Panc1 (cell line): ENCODE data around the gene TMEM161A. TPM values are rescaled to one million over a fixed set of nuclear protein-coding genes. Genes with fewer than 3 reads are reported as not detected.
A peak's percentile ranks its signal among the peaks of the same experiment; 100 is the strongest.

Experiments
- ATAC-seq: fragments of 200-7000 bp; cut with Tn5 transposase; 2 replicates; pipeline ENCODE4 v1.9.1; 2020; ENCODE audit warnings: mild to moderate bottlenecking, moderate library complexity
- BruUV-seq: library from RNA; stranded (reverse); fragments of 400-500 nt; replicated peaks from 2 replicates; lab custom pipeline; 2021; lab: Mats Ljungman, UMichigan
- CTCF ChIA-PET: fragments of 300-600 bp; sonication (Branson Sonifier 250); formaldehyde crosslinking; loops from one replicate; lab custom pipeline; 2022; ENCODE audit warnings: antibody characterized with exemption; lab: Charles Lee
- POLR2A ChIA-PET: fragments of 300-600 bp; sonication (Branson Sonifier 250); formaldehyde crosslinking; loops from one replicate; lab custom pipeline; 2022; ENCODE audit warnings: antibody characterized with exemption; lab: Charles Lee
- DNase-seq: peaks from one replicate; pipeline ENCODE4 v3.0.0-alpha.2; 2010; ENCODE audit warnings: low read depth, low spot score
- H3K27ac ChIP-seq: 2 replicates; pipeline ENCODE4 v1.5.1; 2011; ENCODE audit warnings: mild to moderate bottlenecking, low read length, inconsistent platforms
- H3K27me3 ChIP-seq: fragments of 200-500 bp; sonication (Bioruptor generic); 2 replicates; pipeline ENCODE4 v1.6.0; 2014; ENCODE audit warnings: low read length, inconsistent platforms; ENCODE audit not compliant: control insufficient read depth, insufficient read depth
- H3K36me3 ChIP-seq: fragments of 200-500 bp; sonication (Bioruptor generic); 2 replicates; pipeline ENCODE4 v1.5.1; 2014; ENCODE audit warnings: inconsistent platforms, mild to moderate bottlenecking, low read length, moderate library complexity; ENCODE audit not compliant: control insufficient read depth, insufficient read depth
- H3K4me1 ChIP-seq: 2 replicates; pipeline ENCODE4 v1.5.1; 2011; ENCODE audit warnings: inconsistent platforms, mild to moderate bottlenecking, low read length, moderate library complexity; ENCODE audit not compliant: control insufficient read depth, insufficient read depth
- H3K4me3 ChIP-seq, 2 experiments: 2 replicates each; pipeline ENCODE4 v1.5.1; 2011 to 2012; ENCODE audit warnings: low read depth in 2 of 2, low read length in 2 of 2, mild to moderate bottlenecking in 2 of 2, inconsistent platforms in 1 of 2, moderate library complexity in 1 of 2
- H3K9me3 ChIP-seq: fragments of 200-500 bp; sonication (Bioruptor generic); 2 replicates; pipeline ENCODE4 v1.5.1; 2014; ENCODE audit warnings: low read depth, mild to moderate bottlenecking, inconsistent platforms, low read length, moderate library complexity; ENCODE audit not compliant: control insufficient read depth, insufficient read depth
- POLR2AphosphoS5 ChIP-seq: IDR thresholded peaks from 2 replicates; pipeline ENCODE4 v1.6.1; 2012; ENCODE audit warnings: mild to moderate bottlenecking, low read depth, low read length, moderate library complexity
- SIN3A ChIP-seq: IDR thresholded peaks from 2 replicates; pipeline ENCODE4 v1.6.1; 2012; ENCODE audit warnings: low read depth, mild to moderate bottlenecking, low read length, moderate library complexity, borderline replicate concordance; ENCODE audit not compliant: insufficient read depth
- TCF7L2 ChIP-seq: IDR thresholded peaks from 2 replicates; pipeline ENCODE4 v1.6.1; 2011; ENCODE audit warnings: mild to moderate bottlenecking, low read depth, low read length, inconsistent platforms
- in situ Hi-C: cut with HindIII; loops from 2 replicates; pipeline ENCODE4 v1.10.0; 2016; ENCODE audit warnings: low sequenced_read_pairs, low pct_unique_long_range_greater_than_20kb
- intact Hi-C: fragments of 100-400 bp; cut with micrococcal nuclease; formaldehyde crosslinking; loops from one replicate; pipeline ENCODE4 v1.10.0; 2022; ENCODE audit not compliant: unreplicated experiment
- total RNA-seq: library from RNA; stranded (reverse); gene quantifications from one replicate; pipeline ENCODE4 v1.2.1, GENCODE V29; 2021; ENCODE audit not compliant: unreplicated experiment
- TF ChIP-seq, protein P1 (sequence below), 2 experiments: IDR thresholded peaks; 2 replicates each; pipeline ENCODE4 v1.6.1; 2011 to 2012; ENCODE audit warnings: low read depth in 2 of 2, control low read depth in 1 of 2, low read length in 1 of 2, mild to moderate bottlenecking in 1 of 2, moderate library complexity in 1 of 2; ENCODE audit not compliant: insufficient read depth in 1 of 2
- TF ChIP-seq, protein P2 (sequence below): fragments of 450-650 bp; IDR thresholded peaks from 2 replicates; pipeline ENCODE4 v1.5.1; 2017; ENCODE audit warnings: mild to moderate bottlenecking

Gene TMEM161A
- total RNA-seq, 1 experiment from 2014 or later, result 26.7 TPM

DNA sequence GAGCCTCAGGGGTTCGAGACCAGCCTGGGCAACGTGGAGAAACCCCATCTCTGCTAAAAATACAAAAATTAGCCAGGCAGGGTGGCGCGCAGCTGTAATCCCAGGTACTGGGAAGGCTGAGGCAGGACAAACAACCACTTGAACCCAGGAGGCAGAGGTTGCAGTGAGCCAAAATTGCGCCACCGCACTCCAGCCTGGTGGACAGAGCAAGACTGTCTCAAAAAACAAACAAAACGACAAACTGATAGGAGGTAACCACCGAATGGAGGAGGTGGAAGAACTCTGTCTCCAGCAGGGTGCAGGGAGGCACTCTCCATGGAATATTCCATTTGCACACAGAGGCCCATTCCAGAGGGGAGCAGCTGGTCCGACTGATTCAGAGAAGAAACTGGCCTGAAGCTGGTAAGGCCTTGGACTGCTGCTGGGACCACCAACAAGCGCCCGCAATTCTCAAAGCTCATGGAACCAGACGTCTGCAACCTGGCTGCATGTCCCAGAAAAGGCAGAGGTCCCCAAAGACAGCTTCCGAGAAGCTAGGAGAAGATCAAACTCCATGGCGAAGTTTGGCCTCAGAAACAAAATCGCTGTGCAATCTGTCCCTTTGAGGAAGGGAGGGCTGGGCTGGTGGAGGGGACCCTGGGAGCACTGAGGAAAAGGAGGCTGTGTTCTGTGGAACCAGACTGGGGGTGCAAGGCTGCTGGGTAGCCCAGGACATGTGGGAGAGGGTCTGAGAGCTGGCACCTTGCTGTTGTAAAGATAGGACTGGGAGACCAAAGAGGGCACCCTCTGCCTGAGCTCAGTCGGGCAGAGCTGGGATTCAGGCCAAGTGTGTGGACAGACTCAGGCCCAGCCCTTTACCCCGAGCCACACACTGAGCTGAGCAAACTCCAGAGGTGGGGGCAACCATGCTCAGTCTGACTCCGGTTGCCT lies 39.3 kb downstream of the TMEM161A start:
- intact Hi-C loops, result no loop called here
- Histone ChIP-seq H3K27ac (no peak overlapping the region), H3K4me1 (no peaks in the 10 kb centered on the region), H3K4me3 (no peak overlapping the region), H3K36me3 (no peaks in the 10 kb centered on the region), H3K9me3 (no peaks in the 10 kb centered on the region), H3K27me3 (no peaks in the 10 kb centered on the region)
- DNase-seq (no peak), ATAC-seq (peak; percentile 56; the same call in 1 of the 2 replicates)
- no TSS peak for BruUV-seq
- in situ Hi-C loops, result no loop called here
- TF ChIP-seq POLR2AphosphoS5, result no peak
- no peak for TF ChIP-seq SIN3A
- TF ChIP-seq, protein P1, sequence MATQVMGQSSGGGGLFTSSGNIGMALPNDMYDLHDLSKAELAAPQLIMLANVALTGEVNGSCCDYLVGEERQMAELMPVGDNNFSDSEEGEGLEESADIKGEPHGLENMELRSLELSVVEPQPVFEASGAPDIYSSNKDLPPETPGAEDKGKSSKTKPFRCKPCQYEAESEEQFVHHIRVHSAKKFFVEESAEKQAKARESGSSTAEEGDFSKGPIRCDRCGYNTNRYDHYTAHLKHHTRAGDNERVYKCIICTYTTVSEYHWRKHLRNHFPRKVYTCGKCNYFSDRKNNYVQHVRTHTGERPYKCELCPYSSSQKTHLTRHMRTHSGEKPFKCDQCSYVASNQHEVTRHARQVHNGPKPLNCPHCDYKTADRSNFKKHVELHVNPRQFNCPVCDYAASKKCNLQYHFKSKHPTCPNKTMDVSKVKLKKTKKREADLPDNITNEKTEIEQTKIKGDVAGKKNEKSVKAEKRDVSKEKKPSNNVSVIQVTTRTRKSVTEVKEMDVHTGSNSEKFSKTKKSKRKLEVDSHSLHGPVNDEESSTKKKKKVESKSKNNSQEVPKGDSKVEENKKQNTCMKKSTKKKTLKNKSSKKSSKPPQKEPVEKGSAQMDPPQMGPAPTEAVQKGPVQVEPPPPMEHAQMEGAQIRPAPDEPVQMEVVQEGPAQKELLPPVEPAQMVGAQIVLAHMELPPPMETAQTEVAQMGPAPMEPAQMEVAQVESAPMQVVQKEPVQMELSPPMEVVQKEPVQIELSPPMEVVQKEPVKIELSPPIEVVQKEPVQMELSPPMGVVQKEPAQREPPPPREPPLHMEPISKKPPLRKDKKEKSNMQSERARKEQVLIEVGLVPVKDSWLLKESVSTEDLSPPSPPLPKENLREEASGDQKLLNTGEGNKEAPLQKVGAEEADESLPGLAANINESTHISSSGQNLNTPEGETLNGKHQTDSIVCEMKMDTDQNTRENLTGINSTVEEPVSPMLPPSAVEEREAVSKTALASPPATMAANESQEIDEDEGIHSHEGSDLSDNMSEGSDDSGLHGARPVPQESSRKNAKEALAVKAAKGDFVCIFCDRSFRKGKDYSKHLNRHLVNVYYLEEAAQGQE (IDR thresholded peaks at IDR 0.05; ENCODE audit: insufficient read depth in 1 of 2, low read depth in 2 of 2, low read length in 1 of 2), result no peak
- no peak for TF ChIP-seq TCF7L2
- TF ChIP-seq, protein P2, sequence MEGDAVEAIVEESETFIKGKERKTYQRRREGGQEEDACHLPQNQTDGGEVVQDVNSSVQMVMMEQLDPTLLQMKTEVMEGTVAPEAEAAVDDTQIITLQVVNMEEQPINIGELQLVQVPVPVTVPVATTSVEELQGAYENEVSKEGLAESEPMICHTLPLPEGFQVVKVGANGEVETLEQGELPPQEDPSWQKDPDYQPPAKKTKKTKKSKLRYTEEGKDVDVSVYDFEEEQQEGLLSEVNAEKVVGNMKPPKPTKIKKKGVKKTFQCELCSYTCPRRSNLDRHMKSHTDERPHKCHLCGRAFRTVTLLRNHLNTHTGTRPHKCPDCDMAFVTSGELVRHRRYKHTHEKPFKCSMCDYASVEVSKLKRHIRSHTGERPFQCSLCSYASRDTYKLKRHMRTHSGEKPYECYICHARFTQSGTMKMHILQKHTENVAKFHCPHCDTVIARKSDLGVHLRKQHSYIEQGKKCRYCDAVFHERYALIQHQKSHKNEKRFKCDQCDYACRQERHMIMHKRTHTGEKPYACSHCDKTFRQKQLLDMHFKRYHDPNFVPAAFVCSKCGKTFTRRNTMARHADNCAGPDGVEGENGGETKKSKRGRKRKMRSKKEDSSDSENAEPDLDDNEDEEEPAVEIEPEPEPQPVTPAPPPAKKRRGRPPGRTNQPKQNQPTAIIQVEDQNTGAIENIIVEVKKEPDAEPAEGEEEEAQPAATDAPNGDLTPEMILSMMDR, result no peak
- CTCF ChIA-PET, result no interaction called here
- POLR2A ChIA-PET, result no interaction called here

GRCh38 chr19:19098084-19098702 lies 40.1 kb downstream of the TMEM161A start:
- POLR2A ChIA-PET, result no interaction called here
- Histone ChIP-seq H3K36me3 (no peaks in the 10 kb centered on the region), H3K27me3 (no peaks in the 10 kb centered on the region), H3K27ac (no peak overlapping the region), H3K9me3 (no peaks in the 10 kb centered on the region), H3K4me3 (no peak overlapping the region), H3K4me1 (no peaks in the 10 kb centered on the region)
- BruUV-seq, result no TSS peak
- intact Hi-C loops (no loop called here), in situ Hi-C loops (no loop called here)
- ATAC-seq (no peak), DNase-seq (no peak)
- no peak for TF ChIP-seq TCF7L2
- TF ChIP-seq, protein P2, result no peak
- no peak for TF ChIP-seq SIN3A
- no peak for TF ChIP-seq POLR2AphosphoS5
- TF ChIP-seq, protein P1 (IDR thresholded peaks at IDR 0.05; ENCODE audit: insufficient read depth in 1 of 2, low read depth in 2 of 2, low read length in 1 of 2), result no peak
- CTCF ChIA-PET, result no interaction called here
